ENCODE measurements around the gene GRAMD4. TPM values are rescaled to one million over a fixed set of nuclear protein-coding genes. Genes with fewer than 3 reads are reported as not detected.

The GRAMD4 gene
- total and polyA plus RNA-seq, 7 donors: 11.3 to 39.3 (median 17.8) TPM

DNA sequence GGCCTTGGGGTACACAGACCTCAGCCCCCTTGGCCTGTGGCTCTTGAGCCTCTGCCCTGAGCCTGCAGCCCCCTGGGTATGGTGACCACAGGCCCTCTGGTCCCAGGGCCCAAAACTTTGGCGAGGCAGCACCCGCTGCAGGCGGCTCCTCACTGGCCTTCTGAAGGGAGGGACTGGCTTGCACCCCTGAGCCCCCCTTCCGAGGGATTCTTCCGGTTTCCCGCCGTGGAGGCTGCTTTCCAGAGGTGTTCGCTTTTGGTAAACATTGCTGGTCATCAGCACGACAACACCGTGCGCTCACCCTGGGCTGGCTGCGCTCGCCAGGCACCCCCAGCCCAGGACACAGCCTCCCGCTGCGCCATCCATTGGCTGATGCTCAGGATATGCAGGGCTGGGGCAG lies 42.0 kb downstream of the GRAMD4 start:
- Histone ChIP-seq H3K36me3 (ENCODE audit: insufficient read depth in 1 of 2, low read depth in 1 of 2) (peaks cover 0 to 50% of the 10 kb centered on the region in 2 donors), H3K4me3 (no peak overlapping the region), H3K9me3 (no peaks in the 10 kb centered on the region), H3K27ac (no peak overlapping the region), H3K27me3 (ENCODE audit: insufficient read depth in 3 of 3, low read length in 2 of 3) (no peaks in the 10 kb centered on the region), H3K4me1 (peaks cover 16% of the 10 kb centered on the region)
- 94% methylated on average over 13 to 15 of the region's 15 CpGs for WGBS, 3 donors
- intact Hi-C loops (cut with DNase I): no loop called here
- DNase-seq: no peak
- ATAC-seq: no peak
- TF ChIP-seq, protein P1, sequence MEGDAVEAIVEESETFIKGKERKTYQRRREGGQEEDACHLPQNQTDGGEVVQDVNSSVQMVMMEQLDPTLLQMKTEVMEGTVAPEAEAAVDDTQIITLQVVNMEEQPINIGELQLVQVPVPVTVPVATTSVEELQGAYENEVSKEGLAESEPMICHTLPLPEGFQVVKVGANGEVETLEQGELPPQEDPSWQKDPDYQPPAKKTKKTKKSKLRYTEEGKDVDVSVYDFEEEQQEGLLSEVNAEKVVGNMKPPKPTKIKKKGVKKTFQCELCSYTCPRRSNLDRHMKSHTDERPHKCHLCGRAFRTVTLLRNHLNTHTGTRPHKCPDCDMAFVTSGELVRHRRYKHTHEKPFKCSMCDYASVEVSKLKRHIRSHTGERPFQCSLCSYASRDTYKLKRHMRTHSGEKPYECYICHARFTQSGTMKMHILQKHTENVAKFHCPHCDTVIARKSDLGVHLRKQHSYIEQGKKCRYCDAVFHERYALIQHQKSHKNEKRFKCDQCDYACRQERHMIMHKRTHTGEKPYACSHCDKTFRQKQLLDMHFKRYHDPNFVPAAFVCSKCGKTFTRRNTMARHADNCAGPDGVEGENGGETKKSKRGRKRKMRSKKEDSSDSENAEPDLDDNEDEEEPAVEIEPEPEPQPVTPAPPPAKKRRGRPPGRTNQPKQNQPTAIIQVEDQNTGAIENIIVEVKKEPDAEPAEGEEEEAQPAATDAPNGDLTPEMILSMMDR (IDR thresholded peaks at IDR 0.05): no peak

DNA sequence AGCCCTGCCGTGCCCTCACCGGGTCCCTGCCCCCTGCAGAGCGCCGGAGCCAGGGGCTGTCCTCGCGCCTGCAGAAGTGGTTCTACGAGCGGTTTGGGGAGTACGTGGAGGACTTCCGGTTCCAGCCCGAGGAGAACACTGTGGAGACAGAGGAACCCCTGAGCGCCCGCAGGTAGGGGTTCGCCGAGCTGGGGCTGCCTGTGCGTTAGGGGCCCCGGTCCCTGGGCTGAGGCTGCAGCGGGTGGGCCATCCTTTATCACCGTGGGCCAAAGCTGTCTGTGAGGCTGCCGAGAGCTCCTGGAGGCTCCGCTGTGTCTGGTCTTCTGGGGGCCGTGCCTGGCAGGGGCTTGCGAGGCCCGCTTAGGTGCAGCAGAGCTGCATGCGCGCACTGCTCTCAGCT lies 42.8 kb downstream of the GRAMD4 start:
- ATAC-seq: no peak
- H3K4me1 ChIP-seq: peaks cover 16% of the 10 kb centered on the region
- no peaks in the 10 kb centered on the region for H3K27me3 ChIP-seq (ENCODE audit: insufficient read depth in 3 of 3, low read length in 2 of 3)
- H3K4me3 ChIP-seq: no peak overlapping the region
- no peak for DNase-seq
- peaks cover 0 to 58% of the 10 kb centered on the region in 2 donors for H3K36me3 ChIP-seq (ENCODE audit: insufficient read depth in 1 of 2, low read depth in 1 of 2)
- intact Hi-C loops (cut with DNase I): no loop called here
- 91 to 98% (median 94%) methylated on average over 26 of the region's 26 CpGs for WGBS, 3 donors
- TF ChIP-seq, protein P1 (IDR thresholded peaks at IDR 0.05): no peak
- H3K27ac ChIP-seq: no peak overlapping the region
- no peaks in the 10 kb centered on the region for H3K9me3 ChIP-seq

- H3K9me3 ChIP-seq: no peaks in the 10 kb centered on the region
- peaks cover 0 to 63% of the 10 kb centered on the region in 2 donors for H3K36me3 ChIP-seq (ENCODE audit: insufficient read depth in 1 of 2, low read depth in 1 of 2)
- H3K27ac ChIP-seq: no peak overlapping the region
- no peak overlapping the region for H3K4me3 ChIP-seq
- TF ChIP-seq, protein P1 (IDR thresholded peaks at IDR 0.05): no peak
- peaks cover 16% of the 10 kb centered on the region for H3K4me1 ChIP-seq
- intact Hi-C loops (cut with DNase I): no loop called here
- 92 to 95% (median 92%) methylated on average over 26 to 28 of the region's 28 CpGs for WGBS, 3 donors
- no peak for DNase-seq
- no peaks in the 10 kb centered on the region for H3K27me3 ChIP-seq (ENCODE audit: insufficient read depth in 3 of 3, low read length in 2 of 3)
- no peak for ATAC-seq
Observed at GRCh38 chr22:46663436-46664100, 43.4 kb downstream of the GRAMD4 start.

- Histone ChIP-seq H3K27ac (no peak overlapping the region), H3K4me3 (no peak overlapping the region), H3K36me3 (ENCODE audit: insufficient read depth in 1 of 2, low read depth in 1 of 2) (peaks cover 0 to 71% of the 10 kb centered on the region in 2 donors), H3K4me1 (peaks cover 15% of the 10 kb centered on the region), H3K9me3 (no peaks in the 10 kb centered on the region), H3K27me3 (ENCODE audit: insufficient read depth in 3 of 3, low read length in 2 of 3) (no peaks in the 10 kb centered on the region)
- ATAC-seq (no peak), DNase-seq (no peak)
- 87 to 93% (median 92%) methylated on average over 13 of the region's 13 CpGs for WGBS, 3 donors
- intact Hi-C loops (cut with DNase I): no loop called here
- TF ChIP-seq, protein P1 (IDR thresholded peaks at IDR 0.05): no peak
Observed at GRCh38 chr22:46664301-46664855, 44.2 kb downstream of the GRAMD4 start.
